Body of pancreas (tissue), 4 donors: ENCODE data around the gene CRYGN. TPM values are rescaled to one million over a fixed set of nuclear protein-coding genes. Genes with fewer than 3 reads are reported as not detected.

Experiments
- ATAC-seq: fragments of 150-250 bp; one replicate; pipeline ENCODE4 v1.9.1; 2016
- DNase-seq, 4 donors: peaks; one replicate each; pipeline ENCODE4 v3.0.0-alpha.2; 2019
- H3K27ac ChIP-seq, 4 donors: fragments of 200-600 bp; sonication (generic); 1 replicate in 3 of 4; 2 replicates in 1 of 4; pipeline versions ENCODE4 v1.5.1 to v1.6.1; 2016 to 2019; ENCODE audit warnings: mild to moderate bottlenecking in 1 of 4, mixed read lengths in 1 of 4, moderate library complexity in 1 of 4
- H3K27me3 ChIP-seq, 2 donors: fragments of 200-600 bp; sonication (generic); one replicate each; pipeline ENCODE4 v1.6.0; 2016; ENCODE audit warnings: mild to moderate bottlenecking in 1 of 2
- H3K36me3 ChIP-seq, 2 donors: fragments of 200-600 bp; sonication (generic); replicated peaks in 1 of 2; 2 replicates each; pipeline ENCODE4 v1.5.1; 2016; ENCODE audit warnings: low read depth in 2 of 2; ENCODE audit not compliant: insufficient read depth in 1 of 2
- H3K4me1 ChIP-seq: fragments of 200-600 bp; sonication (generic); one replicate; pipeline ENCODE4 v1.6.0; 2016
- H3K4me3 ChIP-seq, 2 donors: fragments of 200-600 bp; sonication (generic); 1 replicate in 1 of 2; 2 replicates in 1 of 2; pipeline ENCODE4 v1.5.1; 2016 to 2019
- H3K9me3 ChIP-seq, 3 donors: fragments of 200-600 bp; sonication (generic); 1 replicate in 2 of 3; 2 replicates in 1 of 3; pipeline ENCODE4 v1.5.1; 2016
- POLR2A ChIP-seq, 3 donors: fragments of 450-650 bp; IDR thresholded peaks; one replicate each; pipeline ENCODE4 v1.6.1; 2016; ENCODE audit warnings: antibody characterized with exemption in 3 of 3, mild to moderate bottlenecking in 2 of 3
- WGBS, 2 donors: methylation state at CpG; one replicate each; pipeline ENCODE4 v1.1.5; 2017; 5-methylcytosine and 5-hydroxymethylcytosine counted together
- intact Hi-C: fragments of 100-400 bp; cut with DNase I; formaldehyde crosslinking; loops from one replicate; pipeline ENCODE4 v1.15.1; 2023
- total RNA-seq, 2 donors: library from RNA; depleted of rRNA; stranded (reverse); fragments of >200 nt; gene quantifications; one replicate each; pipeline ENCODE4 v1.1.0, GENCODE V29; 2016
- TF ChIP-seq, protein P1 (sequence below), 7 experiments: fragments of 450-650 bp in 4 of 7; fragments of 200-600 bp in 3 of 7; sonication (generic) in 3 of 7; IDR thresholded peaks; one replicate each; pipeline ENCODE4 v1.5.1; 2016 to 2019; ENCODE audit warnings: antibody characterized with exemption in 7 of 7

The CRYGN gene
- total RNA-seq, 2 donors from 2014 or later, result not detected

- ATAC-seq (no peak), DNase-seq (no peak)
- Histone ChIP-seq H3K27ac (peak overlapping the region in 1 of 4 donors; percentile 1), H3K9me3 (no peaks in the 10 kb centered on the region), H3K36me3 (no peaks in the 10 kb centered on the region), H3K4me1 (peaks cover 15% of the 10 kb centered on the region), H3K27me3 (no peaks in the 10 kb centered on the region), H3K4me3 (no peak overlapping the region)
- TF ChIP-seq, protein P1, sequence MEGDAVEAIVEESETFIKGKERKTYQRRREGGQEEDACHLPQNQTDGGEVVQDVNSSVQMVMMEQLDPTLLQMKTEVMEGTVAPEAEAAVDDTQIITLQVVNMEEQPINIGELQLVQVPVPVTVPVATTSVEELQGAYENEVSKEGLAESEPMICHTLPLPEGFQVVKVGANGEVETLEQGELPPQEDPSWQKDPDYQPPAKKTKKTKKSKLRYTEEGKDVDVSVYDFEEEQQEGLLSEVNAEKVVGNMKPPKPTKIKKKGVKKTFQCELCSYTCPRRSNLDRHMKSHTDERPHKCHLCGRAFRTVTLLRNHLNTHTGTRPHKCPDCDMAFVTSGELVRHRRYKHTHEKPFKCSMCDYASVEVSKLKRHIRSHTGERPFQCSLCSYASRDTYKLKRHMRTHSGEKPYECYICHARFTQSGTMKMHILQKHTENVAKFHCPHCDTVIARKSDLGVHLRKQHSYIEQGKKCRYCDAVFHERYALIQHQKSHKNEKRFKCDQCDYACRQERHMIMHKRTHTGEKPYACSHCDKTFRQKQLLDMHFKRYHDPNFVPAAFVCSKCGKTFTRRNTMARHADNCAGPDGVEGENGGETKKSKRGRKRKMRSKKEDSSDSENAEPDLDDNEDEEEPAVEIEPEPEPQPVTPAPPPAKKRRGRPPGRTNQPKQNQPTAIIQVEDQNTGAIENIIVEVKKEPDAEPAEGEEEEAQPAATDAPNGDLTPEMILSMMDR (IDR thresholded peaks at IDR 0.05), result no peak
- TF ChIP-seq POLR2A (IDR thresholded peaks at IDR 0.05), result no peak
- 89 to 98% methylated on average over 7 to 15 of the region's 15 CpGs for WGBS, 2 donors
- intact Hi-C loops, result no loop called here
Measured at GRCh38 chr7:151435971-151436370, 4.0 kb downstream of the CRYGN start.

DNA sequence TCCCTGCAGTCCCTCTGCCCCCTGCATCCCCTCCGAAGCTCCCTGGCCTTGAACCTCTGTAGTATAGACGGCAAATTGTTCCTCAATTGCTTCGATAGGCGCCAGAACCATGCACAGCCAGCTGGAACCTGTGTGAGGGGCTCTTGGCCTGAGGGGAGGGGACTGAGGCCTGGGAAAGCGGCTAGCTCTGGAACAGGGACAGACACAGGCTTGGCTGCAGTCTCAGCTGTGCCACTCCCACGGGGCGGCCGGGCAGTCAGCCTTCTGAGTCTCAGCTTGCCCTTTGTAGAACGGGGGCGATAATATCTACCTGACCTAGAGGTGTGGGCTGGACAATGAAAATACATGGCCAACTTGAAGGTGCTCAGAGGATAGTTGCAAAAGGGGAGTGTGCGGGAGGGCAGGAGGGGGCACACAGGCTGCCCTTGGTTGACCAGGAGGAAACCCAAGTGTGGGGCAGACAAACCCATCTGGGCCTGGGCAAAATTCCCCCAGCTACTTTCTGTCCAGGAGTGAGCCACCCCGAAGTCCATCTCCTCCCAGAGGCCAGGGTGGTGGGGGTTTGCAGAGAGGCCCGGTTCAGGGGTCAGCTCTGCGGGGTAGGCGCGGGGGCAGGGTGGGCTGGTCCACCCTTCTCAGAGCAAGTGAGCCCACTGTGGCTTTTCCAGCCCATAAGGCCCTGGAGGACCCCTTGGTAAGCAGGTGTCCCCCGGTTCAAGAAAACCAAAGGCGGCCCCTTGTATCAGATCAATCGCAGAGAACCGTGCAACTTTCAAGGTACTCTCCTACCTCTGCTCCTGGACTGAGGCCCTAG, 4.6 kb downstream of the CRYGN start:
- no peaks in the 10 kb centered on the region for H3K36me3 ChIP-seq
- H3K9me3 ChIP-seq, result no peaks in the 10 kb centered on the region
- no peak overlapping the region for H3K27ac ChIP-seq
- peaks cover 18% of the 10 kb centered on the region for H3K4me1 ChIP-seq
- DNase-seq, result peak in 2 of 4 donors; percentile 62 to 63
- no peak overlapping the region for H3K4me3 ChIP-seq
- no peaks in the 10 kb centered on the region for H3K27me3 ChIP-seq
- TF ChIP-seq, protein P1 (IDR thresholded peaks at IDR 0.05), result no peak
- TF ChIP-seq POLR2A (IDR thresholded peaks at IDR 0.05), result no peak
- intact Hi-C loops, result no loop called here
- WGBS, 2 donors, result 38 to 63% methylated on average over 14 to 20 of the region's 20 CpGs
- peak; percentile 36 for ATAC-seq

DNA sequence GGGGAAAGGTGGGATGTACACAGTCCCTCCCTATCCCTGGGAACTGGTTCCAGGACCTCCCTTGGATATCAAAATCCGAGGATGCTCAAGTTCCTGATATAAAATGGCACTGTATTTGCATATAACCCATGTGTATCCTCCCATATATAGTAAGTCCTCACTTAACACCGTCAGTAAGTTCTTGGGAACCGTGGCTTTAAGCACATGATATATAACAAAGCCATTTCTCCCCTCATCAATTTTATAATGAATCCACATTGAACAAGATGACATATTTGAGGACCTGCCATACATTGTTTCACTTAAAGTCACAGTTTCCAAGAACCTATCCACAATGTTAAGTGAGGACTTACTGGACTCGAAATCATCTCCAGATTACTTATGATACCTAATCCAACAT, 5.4 kb downstream of the CRYGN start:
- TF ChIP-seq, protein P1 (IDR thresholded peaks at IDR 0.05), result no peak
- TF ChIP-seq POLR2A (IDR thresholded peaks at IDR 0.05), result no peak
- Histone ChIP-seq H3K27me3 (no peaks in the 10 kb centered on the region), H3K4me1 (peaks cover 21% of the 10 kb centered on the region), H3K36me3 (no peaks in the 10 kb centered on the region), H3K9me3 (no peaks in the 10 kb centered on the region), H3K4me3 (no peak overlapping the region), H3K27ac (no peak overlapping the region)
- 89% methylated on average over 4 of the region's 4 CpGs for WGBS, 2 donors
- DNase-seq, result no peak
- intact Hi-C loops, result no loop called here
- no peak for ATAC-seq

DNA sequence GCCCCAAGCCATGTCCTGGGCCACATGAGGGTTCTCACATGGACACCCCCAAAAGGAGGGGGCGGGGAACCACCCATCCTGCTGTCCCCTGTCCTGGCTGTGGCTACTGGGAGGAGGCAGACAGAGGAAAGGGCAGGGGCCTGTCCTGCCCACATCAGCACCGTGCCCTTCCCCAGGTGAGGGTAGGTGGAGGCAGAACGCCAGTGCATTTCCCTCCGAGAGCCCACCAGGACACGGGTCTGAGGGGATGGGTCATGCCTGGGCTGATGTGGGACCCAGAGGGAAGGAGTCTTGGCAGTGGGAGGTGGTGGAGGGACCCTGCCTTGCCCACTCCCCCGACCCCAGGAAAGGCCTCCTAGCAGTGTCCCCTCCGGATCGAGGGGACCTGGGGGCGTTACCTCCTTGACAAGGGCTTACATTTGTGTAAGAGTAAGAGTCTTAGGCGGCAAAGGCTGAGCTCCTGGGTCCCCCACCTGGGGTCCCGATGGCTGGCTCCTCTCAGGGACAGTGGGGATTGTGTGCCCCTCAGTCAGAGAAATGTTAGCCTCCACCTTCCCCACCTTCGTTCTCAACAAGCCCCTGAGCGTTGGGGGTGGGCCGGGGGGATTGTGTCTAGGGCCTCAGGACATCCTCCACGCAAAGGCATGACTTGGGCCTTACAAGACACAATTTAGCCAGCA, 6.1 kb downstream of the CRYGN start:
- no peaks in the 10 kb centered on the region for H3K36me3 ChIP-seq
- no peaks in the 10 kb centered on the region for H3K27me3 ChIP-seq
- intact Hi-C loops, result no loop called here
- DNase-seq (no peak), ATAC-seq (no peak)
- no peaks in the 10 kb centered on the region for H3K9me3 ChIP-seq
- H3K4me3 ChIP-seq, result no peak overlapping the region
- no peak for TF ChIP-seq POLR2A (IDR thresholded peaks at IDR 0.05)
- TF ChIP-seq, protein P1 (IDR thresholded peaks at IDR 0.05), result no peak
- H3K4me1 ChIP-seq, result peaks cover 23% of the 10 kb centered on the region
- no peak overlapping the region for H3K27ac ChIP-seq
- WGBS, 2 donors, result 92 to 93% methylated on average over 13 of the region's 15 CpGs
